HG02938 (cell line): ENCODE results near the gene SPECC1L.

Source experiments
- ATAC-seq: cut with Tn5 transposase; IDR thresholded peaks from one replicate; pipeline ENCODE4 v1.9.1; 2021; ENCODE audit warnings: mild to moderate bottlenecking, moderate library complexity; ENCODE audit not compliant: unreplicated experiment

The SPECC1L gene

DNA sequence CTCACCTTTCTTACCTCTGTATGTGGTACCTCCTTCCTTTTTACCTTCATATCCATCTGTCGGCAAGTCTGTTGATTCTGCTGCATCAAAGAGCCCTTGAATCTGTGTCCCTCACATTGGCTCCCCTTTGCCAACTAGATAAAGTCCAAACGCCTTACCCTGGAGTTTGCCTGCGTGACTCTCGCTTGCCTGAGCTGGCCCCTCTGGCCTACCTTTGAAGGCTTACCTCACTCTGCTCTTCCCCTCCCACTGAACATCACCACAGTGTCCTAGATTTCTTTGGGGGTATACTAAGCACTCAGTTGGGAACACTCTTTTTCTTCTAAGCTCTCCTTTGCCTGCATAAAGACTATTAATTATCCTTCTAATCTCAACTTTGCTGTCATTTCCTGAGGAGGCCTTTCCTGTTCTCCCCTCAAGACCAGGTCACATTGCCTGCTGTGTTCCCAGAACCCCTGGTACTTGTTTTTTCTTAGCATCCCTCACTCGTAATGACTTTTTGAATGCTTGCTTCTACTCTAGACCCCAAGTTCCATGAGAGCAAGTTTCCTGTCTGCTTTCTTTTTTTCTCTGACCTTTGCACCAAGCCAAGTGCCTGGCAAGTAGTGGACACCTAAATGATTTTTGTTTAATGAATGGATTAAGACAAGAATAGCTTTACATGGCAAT lies 89.0 kb downstream of the SPECC1L start:
- no peak for ATAC-seq

DNA sequence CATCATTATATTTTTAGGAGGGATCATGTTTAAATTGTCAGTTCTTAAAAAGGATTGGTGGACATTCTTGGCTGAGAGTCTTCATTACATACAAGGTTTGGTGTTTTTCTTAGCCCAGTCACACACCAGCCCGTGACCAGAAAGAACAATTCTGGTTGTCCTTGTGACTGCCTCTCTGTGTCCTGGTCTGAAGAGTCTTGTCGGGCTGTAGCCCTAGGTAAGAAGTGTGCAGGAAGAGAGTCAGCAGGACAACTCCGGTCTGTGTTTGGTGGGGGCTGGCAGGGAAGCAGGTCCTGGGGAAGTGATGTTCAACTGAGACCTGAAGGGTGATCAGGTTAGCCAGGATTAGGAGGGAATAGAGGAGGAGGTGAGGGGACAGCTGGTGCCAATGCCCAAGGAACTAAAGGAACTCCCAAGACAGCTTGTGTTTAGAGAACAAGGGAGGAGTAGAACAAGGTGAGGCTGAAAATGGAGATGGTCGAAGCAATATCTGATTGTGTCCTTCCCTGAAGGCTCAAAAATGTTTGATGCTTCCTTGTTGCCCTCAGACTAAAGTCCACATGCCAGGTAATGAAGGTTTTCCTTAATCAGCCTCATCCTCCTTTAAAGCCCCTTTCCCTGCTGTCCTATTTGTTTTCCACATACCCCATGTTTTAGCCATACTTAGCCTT lies 91.5 kb downstream of the SPECC1L start:
- no peak for ATAC-seq

DNA sequence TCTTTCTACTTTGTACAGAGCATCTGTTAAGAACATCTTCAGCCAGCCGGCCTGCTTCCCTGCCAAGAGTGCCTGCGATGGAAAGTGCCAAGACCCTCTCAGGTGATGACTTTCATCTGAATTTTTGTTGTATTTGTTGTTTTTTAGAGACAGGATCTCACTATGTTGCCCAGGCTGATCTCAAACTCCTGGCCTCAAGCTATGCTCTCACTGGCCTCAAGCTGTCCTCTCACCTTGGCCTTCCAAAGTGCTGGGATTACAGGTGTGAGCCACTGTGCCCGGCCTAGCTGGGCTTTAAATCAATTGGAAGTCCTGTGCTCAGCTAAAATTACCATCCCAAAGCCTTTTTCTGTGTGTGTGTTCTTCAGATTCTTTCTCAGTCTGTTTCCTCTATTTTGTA lies 92.6 kb downstream of the SPECC1L start:
- no peak for ATAC-seq

DNA sequence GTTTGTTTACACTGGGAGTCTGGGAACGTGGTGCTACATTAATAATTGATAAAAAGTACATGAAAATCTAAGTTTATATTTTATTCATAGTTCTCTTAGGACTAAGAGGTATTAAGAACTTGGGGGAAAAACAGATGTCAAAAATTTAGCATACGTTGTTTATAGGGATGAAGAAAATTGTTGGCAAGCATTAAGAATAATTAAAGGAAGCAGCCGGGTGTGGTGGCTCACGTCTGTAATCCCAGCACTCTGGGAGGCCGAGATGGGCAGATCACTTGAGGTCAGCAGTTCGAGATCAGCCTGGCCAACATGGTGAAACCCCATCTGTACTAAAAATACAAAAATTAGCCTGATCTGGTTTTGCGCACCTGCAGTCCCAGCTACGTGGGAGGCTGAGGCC lies 96.1 kb downstream of the SPECC1L start:
- no peak for ATAC-seq

DNA sequence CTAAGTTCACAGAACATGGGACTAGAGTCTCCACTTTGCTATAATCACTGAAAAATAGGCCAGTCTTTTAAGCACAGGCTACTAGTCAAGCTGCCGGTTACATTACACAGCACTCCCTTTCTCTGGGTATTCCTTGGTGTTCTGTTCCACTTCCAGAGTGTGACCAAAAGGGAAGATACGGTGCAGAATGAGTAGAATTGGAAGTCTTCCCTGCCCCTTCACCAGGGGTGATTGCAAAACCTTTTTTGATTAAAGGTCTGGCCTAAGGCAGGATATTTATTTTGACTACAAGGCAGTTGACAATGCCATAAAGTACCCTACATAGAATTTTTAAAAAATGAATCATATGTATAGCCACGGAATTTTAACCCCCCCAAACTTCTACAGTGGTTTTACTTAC lies 97.2 kb downstream of the SPECC1L start:
- ATAC-seq, result no peak

DNA sequence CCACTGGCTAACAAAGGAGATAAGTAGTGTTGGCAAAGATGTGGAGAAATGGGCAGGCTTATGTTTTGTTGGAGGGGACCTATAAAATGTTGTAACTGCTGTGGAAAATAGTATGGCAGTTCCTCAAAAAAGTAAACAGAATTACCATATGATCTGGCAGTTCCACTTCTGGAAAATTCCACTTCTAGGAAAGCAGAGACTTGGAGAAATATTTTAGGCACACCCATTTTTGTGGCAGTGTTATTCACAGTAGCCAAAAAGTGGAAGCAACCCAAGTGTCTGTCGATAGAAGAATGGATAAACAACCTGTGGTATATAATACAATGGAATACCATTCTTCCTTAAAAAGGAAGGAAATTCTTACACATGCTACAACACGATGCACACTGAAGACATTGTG lies 99.8 kb downstream of the SPECC1L start:
- ATAC-seq, result no peak

DNA sequence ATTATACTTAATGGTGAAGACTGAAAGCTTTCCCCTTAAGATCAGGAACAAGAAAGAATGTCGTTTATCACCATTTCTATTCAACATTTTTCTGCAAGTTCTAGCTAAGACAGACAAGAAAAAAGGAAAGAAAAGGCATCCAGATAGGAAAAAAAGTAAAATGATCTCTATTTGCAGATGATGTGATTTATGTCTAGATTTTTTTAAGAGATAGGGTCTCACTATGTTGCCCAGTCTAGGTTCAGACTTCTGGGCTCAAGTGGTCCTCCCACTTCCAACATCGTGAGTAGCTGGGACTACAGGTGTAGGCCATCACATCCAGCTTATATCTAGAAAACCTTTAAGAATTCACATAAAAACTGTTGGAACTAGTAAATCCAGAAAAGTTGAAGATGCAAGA lies 105.4 kb downstream of the SPECC1L start:
- no peak for ATAC-seq

DNA sequence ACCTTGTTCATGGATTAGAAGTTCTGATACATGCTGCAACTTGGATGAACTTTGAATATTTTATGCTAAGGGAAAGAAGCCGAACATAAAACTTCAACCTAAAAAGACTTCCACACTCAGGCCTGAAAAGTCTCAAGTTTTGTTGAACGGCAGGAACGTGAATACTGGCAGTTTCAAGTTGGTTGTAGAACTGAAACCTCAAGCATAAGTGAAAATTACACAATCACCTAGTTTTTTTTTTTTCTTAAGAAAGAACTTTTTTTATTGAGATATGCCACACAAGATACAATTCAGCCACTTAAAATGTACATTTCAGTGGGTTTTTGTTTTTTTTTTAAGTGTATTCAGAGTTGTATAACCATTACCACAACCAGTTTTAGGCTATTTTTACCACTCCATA lies 106.0 kb downstream of the SPECC1L start:
- ATAC-seq, result no peak

DNA sequence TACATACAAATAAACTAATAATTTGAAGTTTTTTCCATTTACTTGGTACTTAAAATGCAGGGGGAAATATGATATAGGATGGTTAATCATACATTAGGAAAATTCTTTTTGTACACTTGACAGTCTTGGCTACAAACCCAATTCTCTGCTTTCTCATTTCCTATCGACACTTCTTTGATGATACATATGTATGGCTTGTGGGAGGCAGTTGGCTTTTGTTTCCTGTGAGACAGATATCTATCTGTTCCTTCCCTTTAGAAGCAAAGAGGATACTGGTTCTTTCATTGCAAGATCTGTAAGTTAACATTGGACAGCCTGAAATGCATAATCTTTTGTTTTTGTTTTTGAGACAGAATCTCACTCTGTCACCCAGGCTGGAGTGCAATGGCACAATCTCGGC lies 108.9 kb downstream of the SPECC1L start:
- ATAC-seq, result no peak

DNA sequence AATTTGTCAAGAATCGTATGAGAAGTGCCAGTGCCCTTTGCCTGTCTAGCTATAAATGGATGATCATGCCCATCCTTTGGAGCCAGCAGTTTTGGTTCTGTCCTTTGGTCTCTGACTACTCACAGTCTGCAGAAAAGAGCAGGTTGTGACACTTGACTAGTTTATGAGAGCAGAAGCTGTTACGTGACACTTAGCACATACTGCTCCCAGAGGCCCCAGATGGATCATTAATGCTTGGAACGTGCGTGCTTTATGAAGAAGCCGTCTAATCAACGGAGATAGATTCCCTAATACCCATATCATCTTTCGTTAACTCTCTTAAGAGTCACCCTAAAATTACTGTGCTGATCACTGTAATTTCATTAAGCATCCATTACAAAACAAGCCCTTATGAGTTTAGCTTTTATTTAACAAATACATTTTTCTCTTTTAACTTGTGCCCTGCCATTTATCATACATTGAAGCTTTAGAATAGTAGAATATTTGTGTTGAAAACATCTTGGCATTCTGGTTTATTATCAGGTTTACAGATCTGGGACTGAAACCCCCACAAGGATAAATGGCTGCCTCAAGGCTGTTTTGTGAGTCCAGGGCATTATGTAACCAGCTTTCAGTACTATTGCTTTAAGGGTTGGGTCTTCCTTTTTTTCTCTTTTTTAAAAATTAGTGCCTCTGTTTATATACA lies 109.7 kb downstream of the SPECC1L start:
- no peak for ATAC-seq

DNA sequence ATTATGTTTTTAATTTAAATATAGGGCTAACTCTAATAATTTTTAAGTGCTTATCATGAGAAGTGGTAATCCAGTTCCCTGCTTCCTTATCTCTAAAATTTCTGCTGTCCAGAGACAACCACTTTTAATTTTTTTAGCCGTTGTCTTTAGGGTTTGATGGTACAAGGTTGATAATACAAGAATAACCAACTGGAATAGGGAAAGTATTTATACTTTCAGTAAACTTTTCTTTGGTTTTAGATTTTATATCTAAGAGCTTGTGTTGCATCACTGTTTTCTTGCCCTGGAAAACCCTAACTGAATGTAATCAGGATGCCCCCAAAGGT lies 110.2 kb downstream of the SPECC1L start:
- no peak for ATAC-seq

DNA sequence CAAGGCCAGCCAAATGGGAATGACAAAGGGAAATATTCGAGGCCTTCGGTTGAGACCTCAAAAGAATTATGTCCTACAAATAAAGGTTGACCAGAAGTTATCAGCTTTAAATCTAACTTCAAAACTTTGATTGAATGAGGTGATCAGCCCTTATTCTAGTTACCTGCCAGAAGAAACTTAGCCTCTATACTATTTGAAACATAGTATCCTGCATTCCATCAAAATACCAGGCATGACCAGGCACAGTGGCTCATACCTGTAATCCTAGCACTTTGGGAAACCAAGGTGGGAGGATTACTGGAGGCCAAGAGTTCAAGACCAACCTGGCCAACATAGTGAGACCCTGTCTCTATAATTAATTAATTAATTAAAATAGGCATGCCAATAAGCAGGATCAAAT lies 112.4 kb downstream of the SPECC1L start:
- ATAC-seq, result no peak

DNA sequence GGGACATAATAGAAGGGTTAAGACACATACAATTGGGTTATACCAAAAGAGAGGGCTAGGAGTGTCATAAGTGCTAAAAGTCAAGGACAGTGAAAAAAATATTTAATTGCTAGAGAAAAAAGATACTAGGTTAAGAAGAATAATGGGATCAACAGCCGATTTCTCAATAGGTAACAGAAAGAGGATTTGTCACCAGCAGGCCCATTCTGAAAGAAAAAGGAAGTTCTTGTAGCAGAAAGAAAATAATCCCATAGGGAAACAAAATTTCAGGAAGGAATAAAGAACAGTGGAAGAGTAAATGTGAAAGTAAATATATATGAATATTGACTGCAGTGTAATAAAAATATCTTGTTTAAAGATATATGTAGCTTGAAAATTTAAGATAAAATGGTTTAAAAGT lies 113.5 kb downstream of the SPECC1L start:
- no peak for ATAC-seq

DNA sequence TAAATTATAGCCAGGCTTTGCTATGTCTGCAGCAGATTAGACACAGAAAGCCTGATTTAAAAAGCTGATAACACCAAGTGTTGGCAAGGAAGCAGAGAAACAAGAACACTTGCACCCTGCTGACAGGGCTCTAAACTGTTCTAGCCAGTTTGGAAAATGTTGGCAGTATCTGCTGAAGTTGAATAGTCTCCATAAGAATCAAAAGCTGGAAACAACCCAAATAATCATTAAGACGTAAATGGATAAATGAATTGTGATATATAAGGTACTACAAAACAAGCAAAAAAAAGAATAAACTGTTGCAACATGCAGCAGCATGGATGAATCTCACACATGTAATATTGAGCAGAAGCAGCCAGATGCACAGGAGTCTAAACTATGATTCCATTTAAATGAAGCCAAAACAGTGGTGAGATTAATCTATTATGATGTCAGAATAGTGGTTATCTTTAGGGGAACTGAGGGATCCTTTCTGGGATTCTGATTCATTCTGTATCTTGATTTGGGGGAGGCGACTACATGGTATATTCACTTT lies 116.4 kb downstream of the SPECC1L start:
- ATAC-seq, result no peak

DNA sequence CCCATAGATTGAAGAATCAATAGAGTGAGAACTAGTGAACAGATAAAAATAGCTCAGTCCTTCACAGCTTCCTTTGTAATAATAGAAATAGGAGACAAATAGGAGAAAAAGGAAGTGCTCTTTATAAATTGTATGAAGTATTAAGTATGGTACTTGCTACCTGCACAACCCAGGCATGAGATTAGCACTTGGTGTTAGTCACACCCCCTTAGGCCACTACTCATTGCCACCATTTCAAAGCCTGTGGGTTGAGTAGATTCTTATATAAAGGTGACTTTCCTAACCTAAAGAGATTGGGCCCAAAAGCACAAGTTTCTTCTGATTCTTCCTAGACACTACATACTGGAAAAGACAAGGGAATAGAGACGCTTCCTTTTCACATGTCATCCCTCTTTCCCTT lies 119.0 kb downstream of the SPECC1L start:
- no peak for ATAC-seq

DNA sequence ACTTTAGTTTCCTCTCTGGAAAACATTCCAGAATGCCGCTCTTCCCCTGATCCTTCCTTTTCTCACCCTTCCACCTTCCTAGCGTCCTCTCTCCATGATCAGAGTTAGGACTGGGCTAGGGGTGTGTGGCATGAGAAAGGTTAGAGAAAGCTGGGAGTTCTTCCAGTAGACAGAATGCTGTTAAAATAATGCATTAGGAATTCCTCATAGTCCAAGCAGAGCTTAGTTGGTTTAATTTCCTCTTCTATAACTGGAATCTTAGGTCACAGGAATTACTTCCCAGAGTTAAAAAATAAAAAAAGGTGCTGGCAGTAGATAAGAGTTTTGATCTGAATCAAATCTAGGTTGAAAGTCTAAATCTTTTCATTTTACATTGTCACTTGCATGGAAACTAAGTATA lies 119.5 kb downstream of the SPECC1L start:
- no peak for ATAC-seq

DNA sequence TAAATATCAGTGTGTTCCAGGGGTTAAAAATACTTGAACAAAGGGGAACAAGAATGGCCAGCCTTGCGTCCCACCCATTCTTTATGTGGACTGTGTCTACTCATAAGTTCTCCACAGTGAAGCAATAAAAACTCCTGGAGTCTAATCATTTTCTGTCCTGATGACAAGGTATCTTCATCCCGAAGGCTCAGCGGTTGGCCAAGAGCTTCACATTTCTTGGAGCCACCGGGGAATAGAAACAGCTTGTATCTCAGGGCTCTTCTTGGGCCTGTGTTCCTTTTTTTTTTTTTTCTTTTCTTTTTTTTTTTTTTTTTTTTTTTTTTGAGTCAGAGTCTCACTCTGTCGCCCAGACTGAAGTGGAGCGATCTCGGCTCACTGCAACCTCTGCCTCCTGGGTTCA lies 119.9 kb downstream of the SPECC1L start:
- ATAC-seq, result no peak

DNA sequence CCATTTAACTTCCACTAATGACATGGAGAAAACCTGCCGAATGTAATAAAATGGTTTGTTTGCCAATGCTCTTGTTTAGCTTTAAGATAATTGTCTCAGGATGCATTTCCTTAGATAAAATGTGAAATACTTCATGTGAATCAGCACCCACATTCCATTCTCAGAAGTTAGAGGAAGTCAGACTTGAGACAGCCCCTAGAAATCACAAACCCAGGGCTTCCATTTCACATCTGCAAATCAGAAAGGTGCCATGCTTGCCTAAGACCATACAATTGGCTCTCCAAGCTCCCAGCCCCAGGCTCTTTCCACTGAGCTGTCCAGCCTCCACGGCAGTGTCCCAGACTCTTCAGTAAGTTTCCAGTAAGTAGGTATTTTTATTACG lies 121.2 kb downstream of the SPECC1L start:
- ATAC-seq, result no peak

DNA sequence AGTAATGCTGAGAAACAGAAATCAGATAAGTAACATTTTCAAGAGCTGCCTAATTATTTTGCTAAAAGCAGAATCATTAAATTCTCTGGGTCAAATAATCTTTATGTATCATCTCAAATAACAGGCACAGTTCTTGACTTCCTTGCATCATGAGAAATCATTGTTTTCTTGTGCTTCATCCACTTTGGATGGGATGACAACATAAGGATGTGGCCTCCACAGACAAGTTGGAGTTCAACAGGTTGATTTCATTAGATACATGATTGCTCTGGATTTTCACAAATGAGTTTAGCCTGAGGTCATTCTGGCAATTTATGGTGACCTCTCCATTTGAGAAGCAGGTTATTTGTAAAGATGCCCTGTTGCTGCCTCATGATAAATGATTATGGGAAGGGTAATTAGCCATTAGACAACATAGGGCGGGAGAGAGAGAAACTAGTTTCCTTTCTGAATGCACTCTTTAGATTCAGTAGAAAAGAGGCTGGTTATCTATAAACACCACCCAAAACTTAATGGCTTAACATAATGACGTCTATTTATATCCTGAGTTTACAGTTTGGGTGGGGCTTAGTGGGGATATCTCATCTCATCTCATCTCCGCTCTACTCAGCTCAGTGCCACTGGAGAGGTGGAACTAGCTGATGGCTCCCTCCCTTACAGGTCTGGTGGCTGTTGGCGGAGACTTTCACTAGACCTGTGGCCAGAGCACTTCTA lies 121.7 kb downstream of the SPECC1L start:
- ATAC-seq, result no peak

DNA sequence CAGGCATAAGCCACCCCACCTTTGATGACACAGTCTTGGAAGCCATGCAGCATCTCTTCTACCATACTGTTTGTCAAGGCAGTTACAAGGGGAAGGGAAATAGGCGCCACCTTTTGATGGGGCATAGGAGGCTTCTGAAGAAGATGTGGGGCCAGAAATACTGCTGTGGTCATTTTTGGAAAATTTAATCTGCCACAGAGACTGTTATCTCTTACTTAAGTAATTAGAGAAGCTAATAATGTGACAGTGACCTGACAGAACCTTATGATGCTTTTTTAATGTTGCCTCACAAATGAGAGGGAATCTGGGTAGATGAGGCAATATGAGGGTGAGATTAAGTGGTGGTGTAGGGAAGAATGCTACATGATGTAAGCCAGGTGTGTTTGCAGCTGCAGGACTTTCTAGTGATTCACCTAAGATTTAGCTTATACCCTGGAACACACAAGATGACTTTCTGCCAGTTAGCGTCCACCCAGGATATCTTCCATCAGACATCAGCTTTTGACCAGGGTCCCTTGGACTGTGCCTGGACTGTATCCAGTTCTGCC lies 122.5 kb downstream of the SPECC1L start:
- ATAC-seq, result no peak

DNA sequence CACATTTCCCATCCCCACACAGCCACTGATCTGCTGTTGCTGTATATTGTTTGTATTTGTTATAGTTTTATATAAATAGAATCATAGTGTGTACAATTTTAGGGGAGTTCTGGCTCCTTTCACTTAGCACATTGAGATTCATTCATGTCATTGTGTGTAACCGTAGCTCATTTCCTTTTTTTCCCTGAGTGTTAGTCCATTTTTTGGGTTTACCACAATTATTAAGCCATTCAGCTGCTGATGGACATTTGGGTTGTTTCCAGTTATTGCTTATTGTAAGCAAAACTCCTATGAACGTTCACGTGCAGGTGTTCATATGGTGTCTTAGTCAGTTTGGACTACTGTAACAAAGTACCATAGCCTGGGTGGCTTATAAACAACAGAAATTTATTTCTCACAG lies 123.2 kb downstream of the SPECC1L start:
- no peak for ATAC-seq
